ENCODE measurements around the gene TMEM86A.

GRCh38 chr11:18699848-18700261 lies 1.3 kb downstream of the TMEM86A start:
- TF ChIP-seq POLR2A (IDR thresholded peaks at IDR 0.05; ENCODE audit: low read length) (no peak), REST (IDR thresholded peaks at IDR 0.05) (no peak), NR3C1 (IDR thresholded peaks at IDR 0.05) (no peak), CTCF (IDR thresholded peaks at IDR 0.05) (no peak), MAFK (IDR thresholded peaks at IDR 0.05; ENCODE audit: partially characterized antibody) (no peak), CBX8 (IDR thresholded peaks at IDR 0.05) (no peak), ELK1 (IDR thresholded peaks at IDR 0.05; ENCODE audit: low read depth, low read length) (no peak), RAD21 (conservative IDR thresholded peaks at IDR 0.05 in 1 of 2, IDR thresholded peaks at IDR 0.05 in 1 of 2) (no peak), JUN (IDR thresholded peaks at IDR 0.05) (no peak), MAX (IDR thresholded peaks at IDR 0.05) (no peak), PBX3 (IDR thresholded peaks at IDR 0.05) (no peak), FOSL2 (IDR thresholded peaks at IDR 0.05) (no peak), FOSL2 (CRISPR knock-in tag; IDR thresholded peaks at IDR 0.05) (no peak), MYC (IDR thresholded peaks at IDR 0.05; ENCODE audit: borderline replicate concordance, low read length) (no peak), BHLHE40 (IDR thresholded peaks at IDR 0.05; ENCODE audit: low read depth, low read length) (no peak)
